GM21786 (cell line): ENCODE data around the gene VEGFB.

ENCODE experiments used
- ATAC-seq: cut with Tn5 transposase; IDR thresholded peaks from one replicate; pipeline ENCODE4 v1.9.1; 2021; ENCODE audit not compliant: unreplicated experiment

The VEGFB gene, protein sequence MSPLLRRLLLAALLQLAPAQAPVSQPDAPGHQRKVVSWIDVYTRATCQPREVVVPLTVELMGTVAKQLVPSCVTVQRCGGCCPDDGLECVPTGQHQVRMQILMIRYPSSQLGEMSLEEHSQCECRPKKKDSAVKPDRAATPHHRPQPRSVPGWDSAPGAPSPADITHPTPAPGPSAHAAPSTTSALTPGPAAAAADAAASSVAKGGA

GRCh38 chr11:64233913-64234586 is at the start of gene VEGFB:
Gene VEGFB (plus strand): TSS chr11:64234584. CDS start chr11:64234834, 250 bp downstream.
- ATAC-seq: no peak

- no peak for ATAC-seq
These were observed 49.1 kb upstream of the VEGFB start for GRCh38 chr11:64185175-64185692.

GRCh38 chr11:64185693-64186491 is 48.5 kb upstream of the VEGFB start, which contains the start of gene STIP1:
Gene STIP1 (plus strand): TSS chr11:64186171. CDS start chr11:64186262, 91 bp downstream.
- ATAC-seq: peak; percentile 77

DNA sequence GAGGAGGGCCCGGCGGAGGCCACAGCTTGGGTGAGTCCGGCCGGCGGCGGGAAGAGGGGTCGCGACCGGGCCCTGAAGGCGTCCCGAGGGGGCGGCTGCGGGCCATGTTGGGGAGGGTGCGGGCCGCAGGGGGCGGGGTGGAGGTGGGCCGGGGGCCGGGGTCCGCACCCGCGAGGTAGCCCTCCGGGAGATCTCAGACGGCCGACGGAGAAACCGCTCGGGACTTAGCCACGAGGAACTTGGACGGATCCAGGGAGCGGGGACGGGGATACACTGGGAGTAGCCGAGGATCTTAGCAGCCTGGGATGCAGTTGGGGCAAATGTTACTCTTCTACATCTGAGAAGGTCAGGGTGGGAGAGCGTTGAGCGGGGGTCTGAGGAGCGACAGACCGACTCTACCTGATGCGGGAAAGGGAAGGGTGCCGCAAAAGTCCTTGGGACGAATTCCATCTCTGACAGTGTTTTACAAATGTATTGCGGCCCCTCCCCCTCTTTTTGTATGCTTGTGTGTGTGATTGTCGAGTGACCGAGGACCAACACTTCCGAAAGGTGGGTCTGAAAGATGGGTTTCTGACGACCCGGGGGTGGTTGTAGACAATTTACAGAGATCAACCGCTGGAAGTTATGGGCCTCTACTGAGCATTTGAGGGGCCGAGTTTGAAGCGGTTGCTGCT is 47.8 kb upstream of the VEGFB start:
- no peak for ATAC-seq

GRCh38 chr11:64192434-64192833 is 42.0 kb upstream of the VEGFB start:
- no peak for ATAC-seq

GRCh38 chr11:64196626-64197025 is 37.8 kb upstream of the VEGFB start:
- no peak for ATAC-seq

- ATAC-seq: no peak
These were observed 35.9 kb upstream of the VEGFB start for GRCh38 chr11:64198511-64198910.

DNA sequence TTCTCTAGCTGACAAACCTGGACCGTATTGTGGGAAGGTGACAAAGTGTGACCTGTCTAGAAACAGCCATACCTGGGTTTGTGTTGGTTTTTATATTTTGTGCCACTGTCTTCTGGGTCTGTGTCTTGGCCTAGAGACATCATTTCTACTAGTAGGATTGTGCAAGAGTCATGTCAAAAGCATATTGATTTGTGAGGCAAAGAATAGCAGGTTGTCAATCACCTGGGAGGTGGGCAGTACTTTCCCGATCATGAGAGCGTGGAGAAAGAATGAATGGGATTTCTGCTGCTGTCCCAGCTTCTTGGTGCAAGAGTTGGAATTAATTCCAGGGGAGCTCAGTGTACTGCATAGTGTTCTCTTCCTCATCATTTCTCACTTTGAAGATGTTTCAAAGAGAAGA is 32.8 kb upstream of the VEGFB start:
- ATAC-seq: no peak

DNA sequence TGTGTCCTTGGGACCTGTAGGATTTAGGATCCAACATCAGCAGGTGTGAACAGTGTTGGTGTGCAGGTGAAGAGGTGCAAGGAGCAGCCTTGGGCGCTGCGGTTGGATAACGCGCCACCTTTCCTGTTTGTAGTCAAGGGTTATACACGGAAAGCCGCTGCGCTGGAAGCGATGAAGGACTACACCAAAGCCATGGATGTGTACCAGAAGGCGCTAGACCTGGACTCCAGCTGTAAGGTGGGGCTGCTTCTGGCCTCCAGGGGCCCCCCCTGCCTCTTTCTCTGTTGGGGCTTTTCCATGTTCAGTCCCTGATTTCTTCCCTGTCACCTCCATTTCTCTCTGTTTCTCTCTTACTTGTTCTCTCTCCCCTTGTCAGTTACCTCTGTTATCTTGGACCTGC is 31.4 kb upstream of the VEGFB start:
- no peak for ATAC-seq

GRCh38 chr11:64203421-64204079 is 30.8 kb upstream of the VEGFB start:
- ATAC-seq: no peak

- no peak for ATAC-seq
These were observed 30.3 kb upstream of the VEGFB start for GRCh38 chr11:64204080-64204440.

DNA sequence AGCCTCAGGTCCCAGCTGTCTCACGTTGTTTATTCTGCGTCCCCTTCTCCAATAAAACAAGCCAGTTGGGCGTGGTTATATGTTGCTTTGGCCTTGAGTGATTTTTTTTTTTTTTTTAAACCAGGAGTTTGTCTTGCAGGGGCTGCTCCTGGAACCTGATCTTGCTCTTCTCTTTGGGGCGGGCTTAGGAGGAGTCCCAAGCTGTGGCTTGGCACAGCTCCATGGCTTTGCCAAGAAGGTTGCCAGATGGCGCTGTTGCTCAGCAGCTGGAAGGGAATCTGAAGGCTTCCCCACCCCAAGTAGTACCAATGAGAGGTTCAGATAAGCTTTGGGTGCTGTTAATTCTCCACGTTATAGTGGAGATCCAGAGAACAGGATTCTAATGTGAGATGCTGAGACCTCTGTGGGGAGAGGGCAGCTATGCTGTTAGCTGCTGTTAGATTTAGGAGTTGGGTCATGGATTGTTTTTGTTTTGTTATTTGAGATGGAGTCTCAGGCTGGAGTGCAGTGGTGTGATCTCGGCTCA is 29.9 kb upstream of the VEGFB start:
- ATAC-seq: no peak

GRCh38 chr11:64206457-64207255 is 27.7 kb upstream of the VEGFB start, which contains the start of gene FERMT3:
Gene FERMT3 (plus strand): TSS chr11:64206721. CDS start chr11:64207365, 644 bp downstream.
- ATAC-seq: no peak

DNA sequence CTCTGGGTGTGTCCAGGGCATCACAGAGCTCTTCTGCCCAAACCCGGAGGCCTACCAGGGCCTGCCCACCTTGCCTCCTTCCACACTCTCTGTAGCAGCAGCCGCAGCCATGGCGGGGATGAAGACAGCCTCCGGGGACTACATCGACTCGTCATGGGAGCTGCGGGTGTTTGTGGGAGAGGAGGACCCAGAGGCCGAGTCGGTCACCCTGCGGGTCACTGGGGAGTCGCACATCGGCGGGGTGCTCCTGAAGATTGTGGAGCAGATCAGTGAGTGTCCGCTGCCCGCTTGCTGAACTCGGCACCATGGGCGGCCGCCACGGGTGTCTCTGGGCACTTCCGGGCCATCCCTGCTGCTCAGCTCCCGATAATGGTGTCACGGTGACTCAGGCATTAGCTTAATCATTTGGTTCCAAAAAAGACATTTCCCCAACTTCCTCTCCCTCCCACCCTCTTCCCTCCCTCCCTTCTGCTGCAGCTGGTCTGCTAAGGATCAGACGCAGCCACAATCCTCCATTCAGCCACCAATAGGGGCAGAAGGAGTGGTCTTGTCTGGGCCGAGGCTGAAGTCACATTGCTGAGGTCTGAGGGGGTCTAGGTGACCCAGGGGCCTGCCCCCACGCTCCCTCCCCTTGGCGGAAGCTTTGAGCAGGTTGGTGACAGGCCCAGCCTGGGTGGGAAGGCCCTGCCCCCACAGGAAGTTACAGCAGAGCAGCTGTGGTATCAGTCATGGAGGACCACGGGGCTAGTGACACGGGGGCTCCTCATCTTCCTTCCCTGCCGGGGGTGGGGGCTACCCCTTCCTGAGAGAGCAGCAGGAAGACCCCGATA is 26.9 kb upstream of the VEGFB start:
- ATAC-seq: peak; percentile 66

DNA sequence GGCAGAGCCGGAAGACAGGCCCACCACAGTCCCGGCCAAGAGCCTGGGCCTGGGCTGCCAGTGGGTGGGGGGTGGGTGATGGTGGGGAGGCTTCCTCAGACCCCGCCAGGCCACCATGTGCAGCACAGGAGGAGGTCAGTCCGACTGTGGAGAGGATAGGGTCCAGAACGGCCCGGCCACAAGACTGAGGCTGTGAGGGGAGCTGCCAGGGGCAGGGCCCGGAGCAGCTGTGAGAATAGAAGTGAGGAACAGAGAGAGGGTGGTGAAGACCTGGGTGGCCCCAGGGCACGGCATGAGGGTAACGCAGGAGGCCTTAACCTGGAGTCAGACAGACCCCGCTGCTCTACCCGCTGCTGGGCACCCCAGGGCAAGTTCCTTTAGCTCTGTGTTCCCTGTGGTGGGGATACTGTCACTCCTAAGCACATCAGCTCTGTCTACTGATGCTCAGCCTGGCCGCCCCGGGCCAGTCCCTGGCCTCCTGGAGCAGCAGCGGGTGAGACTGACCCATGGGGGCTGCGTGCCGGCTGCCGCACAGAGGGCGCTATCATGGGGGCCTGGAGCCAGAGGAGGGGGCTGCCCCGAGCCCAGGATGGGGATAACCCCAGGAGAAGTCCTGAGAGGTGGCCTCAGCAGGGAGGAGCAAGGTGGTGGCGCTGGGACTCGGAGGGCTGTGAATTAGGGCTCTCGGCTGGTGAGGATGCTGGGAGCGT is 26.1 kb upstream of the VEGFB start:
- ATAC-seq: no peak

DNA sequence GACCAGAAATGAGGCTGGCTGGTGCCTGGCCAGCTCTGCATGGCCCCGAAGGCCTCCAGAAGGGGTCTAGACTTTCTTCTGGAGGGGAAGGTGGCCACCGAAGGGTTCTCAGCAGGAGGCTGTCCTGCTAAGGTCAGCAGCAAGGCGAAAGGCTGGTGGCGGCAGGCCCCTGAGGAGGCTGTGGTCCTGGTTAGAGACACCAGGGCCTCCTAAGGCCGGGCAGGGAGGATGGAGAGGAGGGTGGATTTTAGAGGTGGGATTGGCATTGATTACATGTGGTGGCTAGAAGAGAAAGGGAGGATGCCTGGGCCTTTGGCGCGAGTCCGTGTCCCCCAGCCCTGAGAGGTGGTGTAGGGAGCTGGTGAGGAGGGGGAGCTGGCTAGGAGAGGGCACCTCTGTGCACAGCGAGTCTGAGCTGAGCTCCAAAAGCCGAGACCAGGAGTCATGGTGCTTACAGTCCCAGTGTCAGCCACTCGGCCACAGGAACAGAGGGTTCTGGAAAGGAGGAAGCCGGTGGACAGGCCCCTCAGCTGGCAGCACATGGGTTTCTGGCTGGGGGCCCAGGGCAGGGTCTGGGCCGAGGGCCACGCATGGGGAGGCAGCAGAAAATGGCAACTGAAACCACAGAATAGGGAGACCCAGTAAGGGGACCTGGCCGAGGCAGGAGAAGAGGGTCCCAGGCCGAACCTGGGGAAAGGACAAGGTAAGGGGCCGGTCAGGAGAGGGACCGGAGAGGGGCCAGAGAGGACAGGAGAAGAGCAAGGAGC is 25.4 kb upstream of the VEGFB start:
- no peak for ATAC-seq

- no peak for ATAC-seq
These were observed 24.9 kb upstream of the VEGFB start for GRCh38 chr11:64209563-64209843.
